A673 (cell line): Measurements from ENCODE around the gene PPIL6.

Source experiments
- CTCF ChIP-seq: fragments of 300-800, 200-600 bp; sonication (generic); conservative IDR thresholded peaks from 2 replicates; pipeline ENCODE4 v1.5.1; 2017; ENCODE audit warnings: low read depth, mild to moderate bottlenecking, antibody characterized with exemption, low read length, moderate library complexity, mixed read lengths
- EZH2 ChIP-seq: fragments of 200-600 bp; sonication (generic); IDR thresholded peaks from 2 replicates; pipeline ENCODE4 v1.6.1; 2017; ENCODE audit warnings: borderline replicate concordance, low read depth, mild to moderate bottlenecking, mixed read lengths, antibody characterized with exemption, low read length; ENCODE audit not compliant: poor library complexity, severe bottlenecking

- no peak for TF ChIP-seq EZH2
- TF ChIP-seq CTCF = no peak
Observed at GRCh38 chr6:109381061-109381746, 59.2 kb downstream of the PPIL6 start.
